ENCODE data around the gene FKBP11.
"Not testable (repeated sequence)": the region's sequence is repeated elsewhere in the genome, so short reads cannot be mapped to it uniquely, and the experiment has no call there.

FKBP11 gene

DNA sequence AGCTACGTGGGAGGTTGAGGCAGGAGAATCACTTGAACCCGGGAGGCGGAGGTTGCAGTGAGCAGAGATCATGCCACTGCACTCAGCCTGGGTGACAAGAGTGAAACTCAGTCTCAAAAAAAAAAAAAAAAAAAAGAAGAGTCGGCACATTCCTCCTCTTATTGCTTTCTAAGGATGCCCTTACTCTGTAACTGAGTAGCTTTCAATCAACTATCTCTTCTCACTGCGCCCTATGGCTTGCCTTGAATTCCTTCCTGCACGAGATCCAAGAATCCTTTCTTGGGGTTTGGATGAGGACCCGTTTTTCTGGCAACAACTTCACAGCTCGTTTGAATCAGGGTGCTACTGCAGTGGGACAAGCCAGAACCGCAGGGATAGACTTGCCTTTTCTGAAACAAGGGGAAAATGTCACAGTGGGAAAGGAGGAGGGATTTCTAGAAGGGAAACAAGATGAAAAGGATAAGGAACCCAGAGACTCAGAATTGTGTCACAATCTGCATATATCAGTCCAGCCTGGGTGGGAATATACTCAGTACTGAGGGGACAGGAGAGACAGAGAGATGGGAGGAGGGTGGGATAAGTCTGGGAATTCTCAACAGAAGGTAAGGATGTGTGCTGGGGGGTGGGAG is 43.5 kb downstream of the FKBP11 start:
- Histone ChIP-seq H3K36me3 (ENCODE audit: control insufficient read depth, insufficient read depth, low read length) (no peaks in the 10 kb centered on the region), H3K27me3 (ENCODE audit: control insufficient read depth, insufficient read depth, low read length) (0 out of 2 replicates have a peak, but pooled peaks cover 3% of the 10 kb centered on the region), H3K27ac (ENCODE audit: low read depth, low read length) (no peak overlapping the region), H3K9me3 (ENCODE audit: control insufficient read depth, insufficient read depth, low read depth, low read length) (no peaks in the 10 kb centered on the region), H3K4me1 (ENCODE audit: control insufficient read depth, insufficient read depth, low read length) (peaks cover 30% of the 10 kb centered on the region), H3K4me3 (ENCODE audit: low read depth, low read length) (peak overlapping the region; percentile 54), H3K9ac (ENCODE audit: low read length) (peak overlapping the region; percentile 7)

DNA sequence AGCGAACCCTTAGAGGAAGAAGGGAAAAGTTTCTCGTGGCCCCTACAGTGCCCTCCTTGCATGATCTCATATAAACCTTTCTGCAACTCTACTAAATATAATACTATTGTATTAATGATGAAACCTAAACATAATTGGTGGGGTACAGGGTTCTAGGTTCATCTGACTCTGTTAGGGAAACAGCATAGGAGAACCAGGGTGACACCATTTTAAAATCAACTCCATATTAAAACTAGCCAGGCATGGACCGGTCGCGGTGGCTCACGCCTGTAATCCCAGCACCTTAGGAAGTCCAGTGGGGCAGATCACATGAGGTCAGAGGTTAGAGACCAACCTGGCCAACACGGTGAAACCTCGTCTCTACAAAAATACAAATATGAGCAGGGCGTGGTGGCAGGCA is 44.6 kb downstream of the FKBP11 start:
- Histone ChIP-seq H3K4me3 (ENCODE audit: low read depth, low read length) (no peak overlapping the region), H3K27ac (ENCODE audit: low read depth, low read length) (no peak overlapping the region), H3K27me3 (ENCODE audit: control insufficient read depth, insufficient read depth, low read length) (0 out of 2 replicates have a peak, but pooled peaks cover 3% of the 10 kb centered on the region), H3K4me1 (ENCODE audit: control insufficient read depth, insufficient read depth, low read length) (peaks cover 30% of the 10 kb centered on the region), H3K36me3 (ENCODE audit: control insufficient read depth, insufficient read depth, low read length) (no peaks in the 10 kb centered on the region), H3K9me3 (ENCODE audit: control insufficient read depth, insufficient read depth, low read depth, low read length) (no peaks in the 10 kb centered on the region), H3K9ac (ENCODE audit: low read length) (no peak overlapping the region)

DNA sequence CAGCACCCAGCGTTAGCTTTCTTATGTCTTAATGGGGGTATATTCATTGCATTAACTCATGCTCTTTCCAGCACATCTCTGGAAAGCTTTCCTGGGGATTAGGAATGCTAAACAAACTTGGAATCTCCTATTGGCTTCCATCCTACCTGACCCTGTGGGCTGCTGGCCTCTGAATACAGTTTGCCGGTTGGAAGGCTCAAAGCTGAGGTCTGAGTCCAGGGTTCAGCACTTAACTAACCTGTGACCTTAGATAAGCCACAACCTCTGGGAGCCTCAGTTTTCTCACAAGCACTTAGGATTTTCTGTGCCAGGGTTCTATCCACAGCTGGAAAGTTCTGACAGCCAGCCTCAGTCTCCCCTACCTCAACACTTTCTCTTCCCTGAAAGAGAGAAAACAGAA is 46.7 kb downstream of the FKBP11 start:
- Histone ChIP-seq H3K36me3 (ENCODE audit: control insufficient read depth, insufficient read depth, low read length) (no peaks in the 10 kb centered on the region), H3K9ac (ENCODE audit: low read length) (no peak overlapping the region), H3K4me3 (ENCODE audit: low read depth, low read length) (no peak overlapping the region), H3K27ac (ENCODE audit: low read depth, low read length) (no peak overlapping the region), H3K9me3 (ENCODE audit: control insufficient read depth, insufficient read depth, low read depth, low read length) (no peaks in the 10 kb centered on the region), H3K4me1 (ENCODE audit: control insufficient read depth, insufficient read depth, low read length) (peaks cover 20% of the 10 kb centered on the region), H3K27me3 (ENCODE audit: control insufficient read depth, insufficient read depth, low read length) (0 out of 2 replicates have a peak, but pooled peaks cover 3% of the 10 kb centered on the region)

DNA sequence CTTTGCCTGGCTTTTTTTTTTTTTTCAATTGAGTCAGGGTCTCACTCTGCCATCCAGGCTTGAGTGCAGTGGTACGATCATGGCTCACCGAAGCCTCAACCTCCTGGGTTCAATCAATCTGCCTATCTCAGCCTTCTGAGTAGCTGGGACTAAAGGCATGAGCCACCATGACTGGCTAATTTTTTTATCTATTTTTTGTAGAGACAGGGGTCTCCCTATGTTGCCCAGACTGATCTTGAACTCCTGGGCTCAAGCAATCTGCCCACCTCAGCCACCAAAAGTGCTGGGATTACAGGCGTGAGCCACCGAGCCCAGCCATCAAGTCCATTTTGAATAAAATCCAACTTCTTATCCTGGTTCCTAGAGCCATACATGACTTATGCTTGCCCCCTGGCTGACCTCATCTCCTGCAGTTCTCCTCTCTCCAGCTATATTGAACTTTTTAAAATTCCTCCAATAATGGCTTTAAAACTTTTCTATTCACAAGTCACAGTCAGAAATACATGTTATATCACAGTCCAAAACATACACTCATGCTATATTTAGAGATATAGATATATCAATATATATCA is 49.3 kb downstream of the FKBP11 start:
- Histone ChIP-seq H3K4me1 (ENCODE audit: control insufficient read depth, insufficient read depth, low read length) (no peaks in the 10 kb centered on the region), H3K27ac (ENCODE audit: low read depth, low read length) (no peak overlapping the region), H3K9ac (ENCODE audit: low read length) (no peak overlapping the region), H3K4me3 (ENCODE audit: low read depth, low read length) (no peak overlapping the region), H3K36me3 (ENCODE audit: control insufficient read depth, insufficient read depth, low read length) (no peaks in the 10 kb centered on the region), H3K9me3 (ENCODE audit: control insufficient read depth, insufficient read depth, low read depth, low read length) (no peaks in the 10 kb centered on the region), H3K27me3 (ENCODE audit: control insufficient read depth, insufficient read depth, low read length) (0 out of 2 replicates have a peak, but pooled peaks cover 3% of the 10 kb centered on the region)

DNA sequence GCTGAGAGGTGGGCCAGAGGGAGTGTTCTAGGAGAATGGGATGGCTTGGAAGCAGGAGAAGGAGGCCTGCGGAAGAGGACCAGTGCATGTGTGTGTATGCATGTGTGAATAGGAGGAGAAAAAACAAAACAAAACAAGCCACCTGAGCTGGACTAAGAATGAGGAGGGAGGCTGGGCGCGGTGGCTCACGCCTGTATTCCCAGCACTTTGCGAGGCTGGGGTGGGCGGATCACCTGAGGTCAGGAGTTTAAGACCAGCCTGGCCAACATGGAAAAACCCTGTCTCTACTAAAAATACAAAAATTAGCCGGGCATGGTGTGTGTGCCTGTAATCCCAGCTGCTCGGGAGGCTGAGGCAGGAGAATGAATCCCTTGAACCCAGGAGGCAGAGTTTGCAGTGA is 51.8 kb downstream of the FKBP11 start:
- H3K27ac ChIP-seq (ENCODE audit: low read depth, low read length); H3K27me3 ChIP-seq (ENCODE audit: control insufficient read depth, insufficient read depth, low read length); H3K9me3 ChIP-seq (ENCODE audit: control insufficient read depth, insufficient read depth, low read depth, low read length); H3K4me1 ChIP-seq (ENCODE audit: control insufficient read depth, insufficient read depth, low read length); H3K36me3 ChIP-seq (ENCODE audit: control insufficient read depth, insufficient read depth, low read length); H3K9ac ChIP-seq (ENCODE audit: low read length); H3K4me3 ChIP-seq (ENCODE audit: low read depth, low read length): not testable (repeated sequence)

DNA sequence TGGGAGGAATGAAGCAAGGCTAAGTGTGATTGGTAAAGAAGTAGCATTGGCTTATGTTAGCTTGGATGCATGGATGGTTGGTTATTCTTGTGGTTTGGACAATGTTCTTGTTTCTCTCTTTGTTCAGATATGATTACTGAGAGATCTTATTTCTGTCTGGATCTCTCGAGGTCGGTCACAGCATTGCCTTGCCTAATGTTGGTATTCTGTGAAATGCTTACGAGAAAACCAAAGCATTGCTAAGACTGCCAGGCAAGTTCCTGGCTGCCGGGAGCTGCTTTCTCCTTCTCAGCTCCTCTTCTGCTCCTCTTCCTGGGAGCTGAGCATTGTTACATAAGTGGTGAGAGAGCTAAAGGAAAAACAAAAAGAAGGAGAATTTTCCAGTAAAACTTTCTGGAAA is 52.2 kb downstream of the FKBP11 start:
- no peak overlapping the region for H3K27ac ChIP-seq (ENCODE audit: low read depth, low read length)
- no peaks in the 10 kb centered on the region for H3K9me3 ChIP-seq (ENCODE audit: control insufficient read depth, insufficient read depth, low read depth, low read length)
- H3K4me1 ChIP-seq (ENCODE audit: control insufficient read depth, insufficient read depth, low read length), result no peaks in the 10 kb centered on the region
- H3K36me3 ChIP-seq (ENCODE audit: control insufficient read depth, insufficient read depth, low read length), result no peaks in the 10 kb centered on the region
- no peaks in the 10 kb centered on the region for H3K27me3 ChIP-seq (ENCODE audit: control insufficient read depth, insufficient read depth, low read length)
- H3K4me3 ChIP-seq (ENCODE audit: low read depth, low read length), result no peak overlapping the region
- H3K9ac ChIP-seq (ENCODE audit: low read length), result no peak overlapping the region

All from HUES6 (cell line).